NCI-H748 (cell line): ENCODE measurements around the gene TSPAN15.

Source experiments
- DNase-seq: peaks from one replicate; lab custom pipeline; 2025; ENCODE audit not compliant: unreplicated experiment; lab: John Stamatoyannopoulos, UW

The TSPAN15 gene

GRCh38 chr10:69499726-69500689, 48.7 kb downstream of the TSPAN15 start:
- no peak for DNase-seq

GRCh38 chr10:69500864-69501468, 49.7 kb downstream of the TSPAN15 start:
- DNase-seq, result no peak

GRCh38 chr10:69501657-69502056, 50.4 kb downstream of the TSPAN15 start:
- DNase-seq, result no peak

GRCh38 chr10:69502589-69502988, 51.3 kb downstream of the TSPAN15 start:
- no peak for DNase-seq

GRCh38 chr10:69503001-69503895, 52.0 kb downstream of the TSPAN15 start:
- DNase-seq, result no peak

- DNase-seq, result no peak
Measured at GRCh38 chr10:69503896-69504265, 52.6 kb downstream of the TSPAN15 start.

- no peak for DNase-seq
Measured at GRCh38 chr10:69504576-69505250, 53.4 kb downstream of the TSPAN15 start.

- DNase-seq, result no peak
Measured at GRCh38 chr10:69505636-69506318, 54.5 kb downstream of the TSPAN15 start.

- DNase-seq, result no peak
Measured at GRCh38 chr10:69506487-69506833, 55.2 kb downstream of the TSPAN15 start.

- DNase-seq, result peak; percentile 7
Measured at GRCh38 chr10:69506834-69507713, 55.8 kb downstream of the TSPAN15 start.

GRCh38 chr10:69508738-69509340, 57.6 kb downstream of the TSPAN15 start:
- DNase-seq, result no peak

GRCh38 chr10:69512901-69513300, 61.6 kb downstream of the TSPAN15 start:
- DNase-seq, result no peak

- DNase-seq, result no peak
Measured at GRCh38 chr10:69513617-69514016, 62.4 kb downstream of the TSPAN15 start.

- peak; percentile 67 for DNase-seq
Measured at GRCh38 chr10:69515699-69516259, 64.5 kb downstream of the TSPAN15 start.

GRCh38 chr10:69516316-69516715, 65.1 kb downstream of the TSPAN15 start:
- peak; percentile 78 for DNase-seq

- DNase-seq, result no peak
Measured at GRCh38 chr10:69516796-69517195, 65.5 kb downstream of the TSPAN15 start.

- DNase-seq, result no peak
Measured at GRCh38 chr10:69517271-69517848, 66.1 kb downstream of the TSPAN15 start.

GRCh38 chr10:69527961-69528360, 76.7 kb downstream of the TSPAN15 start:
- DNase-seq, result no peak
